ENCODE results near the gene PRKN. TPM values are rescaled to one million over a fixed set of nuclear protein-coding genes. Genes with fewer than 3 reads are reported as not detected.
"Not testable (repeated sequence)": the region's sequence is repeated elsewhere in the genome, so short reads cannot be mapped to it uniquely, and the experiment has no call there.

The PRKN gene
- total RNA-seq, 2 experiments from 2014 or later, result 0.63 TPM; not detected in 1

DNA sequence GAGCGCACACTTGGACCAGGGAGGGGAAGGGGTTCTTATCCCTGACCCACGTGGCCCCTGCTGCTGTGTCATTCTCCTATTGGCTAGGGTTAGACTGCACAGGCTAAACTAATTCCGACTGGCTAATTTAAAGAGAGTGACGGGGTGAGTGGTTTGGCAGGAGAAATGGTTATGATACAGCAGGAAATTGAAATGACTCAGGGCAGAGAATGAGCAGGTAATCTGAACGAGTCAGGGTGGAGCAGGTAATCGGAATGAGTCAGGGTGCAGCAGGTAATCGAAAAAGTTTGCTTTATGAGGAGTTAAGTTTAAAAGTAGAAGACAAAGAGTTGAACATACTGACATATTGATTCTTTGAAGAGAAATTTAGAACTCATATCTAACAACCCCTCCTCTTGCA is 1417.8 kb downstream of the PRKN start:
- H3K9me3 Mint-ChIP-seq (ENCODE audit: insufficient read depth); H3K4me3 Mint-ChIP-seq; ATAC-seq; H3K27ac Mint-ChIP-seq; H3K4me1 Mint-ChIP-seq (ENCODE audit: low read depth); DNase-seq; H3K36me3 Mint-ChIP-seq (ENCODE audit: low read depth); H3K27me3 Mint-ChIP-seq (ENCODE audit: low read depth); CTCF ChIA-PET; POLR2A ChIA-PET: not testable (repeated sequence)

DNA sequence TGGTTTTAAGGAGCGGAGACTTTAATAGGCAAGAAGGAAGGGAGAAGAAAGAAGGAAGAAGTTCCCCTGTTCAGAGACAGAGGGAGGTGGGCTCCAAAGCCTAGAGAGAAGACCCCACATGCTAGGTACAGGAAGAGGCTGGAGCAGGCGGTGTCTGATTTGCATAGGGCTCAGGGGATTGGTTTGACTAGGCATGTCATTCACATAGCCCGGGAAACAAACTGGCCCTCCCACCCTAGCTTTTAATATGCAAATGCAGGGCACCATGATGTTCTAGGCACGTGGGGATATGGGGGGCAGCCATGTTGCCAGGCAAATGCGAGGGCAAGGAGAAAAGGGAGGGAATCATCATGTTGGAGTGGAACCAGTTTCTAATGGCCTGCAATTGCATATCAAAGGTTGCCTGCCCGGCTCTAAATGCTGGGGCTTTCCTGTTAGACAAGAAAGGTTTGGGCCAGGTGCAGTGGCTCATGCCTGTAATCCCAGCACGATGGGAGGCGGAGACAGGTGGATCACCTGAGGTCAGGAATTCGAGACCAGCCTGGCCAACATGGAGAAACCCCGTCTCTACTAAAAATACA is 1419.4 kb downstream of the PRKN start:
- Mint-ChIP-seq H3K4me1 (ENCODE audit: low read depth) (no peaks in the 10 kb centered on the region), H3K36me3 (ENCODE audit: low read depth) (no peaks in the 10 kb centered on the region), H3K27ac (no peak overlapping the region), H3K9me3 (ENCODE audit: insufficient read depth) (no peaks in the 10 kb centered on the region), H3K27me3 (ENCODE audit: low read depth) (no peaks in the 10 kb centered on the region), H3K4me3 (no peak overlapping the region)
- CTCF ChIA-PET, result no interaction called here
- no peak for DNase-seq
- POLR2A ChIA-PET, result no interaction called here
- ATAC-seq, result no peak

DNA sequence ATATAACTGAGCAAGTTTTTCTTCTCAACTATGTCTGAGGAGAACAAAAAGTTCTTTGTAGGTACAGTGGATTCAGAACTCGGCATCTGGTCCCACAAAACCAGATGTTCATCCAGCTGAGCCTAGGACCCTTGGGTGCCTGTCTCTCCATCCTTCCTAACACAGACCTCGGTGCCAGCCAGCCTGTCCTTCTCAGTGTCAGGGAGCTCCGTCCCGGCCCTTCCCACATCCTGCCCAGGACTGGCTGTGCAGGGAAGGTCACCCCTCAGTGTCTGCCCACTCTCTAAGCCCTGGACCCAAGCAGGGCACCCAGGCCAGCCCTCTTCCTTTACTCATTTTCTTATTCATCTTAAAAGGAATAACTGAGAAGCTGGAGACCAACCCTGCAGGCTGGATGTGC is 1421.7 kb downstream of the PRKN start:
- H3K27me3 Mint-ChIP-seq (ENCODE audit: low read depth), result no peaks in the 10 kb centered on the region
- no peaks in the 10 kb centered on the region for H3K4me1 Mint-ChIP-seq (ENCODE audit: low read depth)
- ChIA-PET POLR2A (interaction anchor here (0.6 kb wide), 1 partner anchor 27 kb away, joined by 3 read pairs; no protein-coding TSS in a partner anchor), CTCF (interaction anchor here (0.6 kb wide), 1 partner anchor 11 kb away, joined by 3 read pairs; no protein-coding TSS in a partner anchor)
- H3K9me3 Mint-ChIP-seq (ENCODE audit: insufficient read depth), result no peaks in the 10 kb centered on the region
- H3K27ac Mint-ChIP-seq, result no peak overlapping the region
- no peaks in the 10 kb centered on the region for H3K36me3 Mint-ChIP-seq (ENCODE audit: low read depth)
- ATAC-seq (no peak), DNase-seq (no peak)
- no peak overlapping the region for H3K4me3 Mint-ChIP-seq

DNA sequence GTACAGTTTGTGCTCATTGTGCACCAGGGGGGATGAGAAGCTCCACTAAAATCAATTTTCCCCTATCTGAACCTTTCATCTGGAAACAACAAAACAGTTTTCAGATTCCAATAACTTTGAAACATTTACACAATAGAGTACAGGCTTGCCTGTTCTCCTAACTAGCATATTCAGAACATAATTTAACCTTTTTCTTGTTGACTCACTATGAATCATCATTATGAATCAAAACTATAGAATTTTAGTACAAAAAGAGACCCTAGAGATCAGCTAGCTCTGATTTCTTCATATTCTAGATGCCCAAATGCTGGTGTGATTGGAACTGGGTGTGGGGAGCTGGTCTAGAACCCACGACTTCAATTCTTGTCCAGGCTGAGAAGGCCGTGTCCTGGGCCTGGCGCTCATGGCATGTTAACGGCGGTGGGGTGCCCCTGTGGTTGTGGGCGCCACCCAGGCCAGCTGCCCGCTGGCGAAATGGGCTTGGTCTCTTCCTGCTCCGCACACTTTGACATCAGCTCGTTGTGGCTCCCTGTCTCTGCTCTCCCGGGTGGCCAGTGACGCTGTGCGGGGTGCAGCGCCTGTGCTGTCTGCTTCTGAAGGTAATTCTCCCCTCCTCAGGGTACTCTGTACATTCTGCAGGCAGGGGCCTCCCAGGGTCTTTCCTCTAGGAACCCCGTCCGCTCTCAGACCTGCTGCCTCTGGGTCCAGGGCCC is 1423.8 kb downstream of the PRKN start:
- no peak overlapping the region for H3K27ac Mint-ChIP-seq
- no peaks in the 10 kb centered on the region for H3K9me3 Mint-ChIP-seq (ENCODE audit: insufficient read depth)
- no peaks in the 10 kb centered on the region for H3K36me3 Mint-ChIP-seq (ENCODE audit: low read depth)
- no peaks in the 10 kb centered on the region for H3K4me1 Mint-ChIP-seq (ENCODE audit: low read depth)
- ChIA-PET POLR2A (no interaction called here), CTCF (no interaction called here)
- DNase-seq (no peak), ATAC-seq (no peak)
- H3K4me3 Mint-ChIP-seq, result no peak overlapping the region
- peaks cover 2% of the 10 kb centered on the region for H3K27me3 Mint-ChIP-seq (ENCODE audit: low read depth)

DNA sequence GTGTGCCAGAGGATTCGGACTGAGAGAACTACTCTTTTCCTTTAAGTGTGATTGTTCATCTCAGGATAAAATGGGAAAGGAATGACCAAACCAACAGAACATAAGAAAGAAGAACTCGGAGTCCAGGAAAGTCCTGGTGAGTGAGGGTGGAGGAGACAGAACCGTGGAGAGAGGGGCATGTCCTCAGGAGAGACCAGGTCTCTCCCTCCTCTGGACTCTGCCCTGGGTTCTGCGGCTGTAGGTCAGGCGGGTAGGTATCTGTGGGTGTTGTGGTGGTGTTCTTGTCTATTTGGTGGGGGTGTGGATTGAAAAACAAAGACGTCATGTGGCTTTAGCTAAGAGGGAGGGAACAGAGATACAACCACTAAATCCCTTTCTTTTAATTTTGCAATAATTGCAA is 1424.6 kb downstream of the PRKN start:
- no peaks in the 10 kb centered on the region for H3K9me3 Mint-ChIP-seq (ENCODE audit: insufficient read depth)
- no peak for ATAC-seq
- POLR2A ChIA-PET, result no interaction called here
- CTCF ChIA-PET, result no interaction called here
- no peak for DNase-seq
- no peaks in the 10 kb centered on the region for H3K36me3 Mint-ChIP-seq (ENCODE audit: low read depth)
- H3K4me3 Mint-ChIP-seq, result no peak overlapping the region
- no peaks in the 10 kb centered on the region for H3K4me1 Mint-ChIP-seq (ENCODE audit: low read depth)
- no peak overlapping the region for H3K27ac Mint-ChIP-seq
- H3K27me3 Mint-ChIP-seq (ENCODE audit: low read depth), result peaks cover 2% of the 10 kb centered on the region

DNA sequence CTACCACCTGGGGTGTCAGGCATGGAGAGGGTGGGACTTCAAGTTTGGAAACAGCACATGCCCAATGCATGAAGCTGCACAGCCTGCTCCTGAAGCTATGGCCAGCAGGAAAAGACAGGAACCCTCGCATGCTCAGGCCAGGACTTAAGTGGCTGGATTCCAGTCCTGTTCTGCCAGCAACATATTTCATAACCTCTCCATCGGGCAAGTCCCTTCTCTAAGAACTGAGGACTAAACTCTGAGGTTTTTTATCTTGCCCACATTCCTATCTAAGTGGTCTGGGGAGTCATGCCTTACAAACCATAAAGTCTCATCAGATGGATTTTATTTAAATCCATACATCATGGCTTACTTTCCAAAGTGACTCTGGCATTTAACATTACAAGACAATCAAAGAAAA is 1426.2 kb downstream of the PRKN start:
- Mint-ChIP-seq H3K27me3 (ENCODE audit: low read depth) (peaks cover 3% of the 10 kb centered on the region), H3K9me3 (ENCODE audit: insufficient read depth) (peaks cover 4% of the 10 kb centered on the region), H3K4me1 (ENCODE audit: low read depth) (no peaks in the 10 kb centered on the region), H3K36me3 (ENCODE audit: low read depth) (no peaks in the 10 kb centered on the region), H3K27ac (no peak overlapping the region), H3K4me3 (no peak overlapping the region)
- DNase-seq (no peak), ATAC-seq (no peak)
- ChIA-PET POLR2A (no interaction called here), CTCF (interaction anchor here (0.7 kb wide), 1 partner anchor 16 kb away, joined by 4 read pairs; no protein-coding TSS in a partner anchor)

DNA sequence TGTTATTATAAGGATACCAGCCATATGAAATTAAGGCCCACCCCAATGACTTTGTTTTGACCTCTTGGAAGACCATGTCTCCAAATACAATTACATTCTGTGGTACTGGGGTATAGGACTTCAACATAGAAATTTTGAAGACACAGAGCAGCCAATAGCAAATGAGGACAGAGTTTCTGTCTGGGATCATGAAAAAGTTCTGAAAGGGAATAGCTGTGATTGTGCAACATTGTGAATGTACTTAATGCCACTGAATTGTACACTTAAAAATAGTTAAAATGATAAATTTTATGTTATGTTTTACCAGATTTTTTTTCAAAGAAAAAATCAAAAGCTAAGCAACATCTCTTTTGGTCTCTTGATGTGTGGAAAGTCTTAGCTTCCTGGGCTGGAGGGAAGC is 1426.7 kb downstream of the PRKN start:
- Mint-ChIP-seq H3K27me3 (ENCODE audit: low read depth) (peaks cover 4% of the 10 kb centered on the region), H3K9me3 (ENCODE audit: insufficient read depth) (peaks cover 7% of the 10 kb centered on the region), H3K4me1 (ENCODE audit: low read depth) (no peaks in the 10 kb centered on the region), H3K4me3 (no peak overlapping the region), H3K36me3 (ENCODE audit: low read depth) (no peaks in the 10 kb centered on the region), H3K27ac (no peak overlapping the region)
- CTCF ChIA-PET, result interaction anchor here (0.7 kb wide), 1 partner anchor 16 kb away, joined by 4 read pairs; no protein-coding TSS in a partner anchor
- POLR2A ChIA-PET, result no interaction called here
- no peak for DNase-seq
- no peak for ATAC-seq

DNA sequence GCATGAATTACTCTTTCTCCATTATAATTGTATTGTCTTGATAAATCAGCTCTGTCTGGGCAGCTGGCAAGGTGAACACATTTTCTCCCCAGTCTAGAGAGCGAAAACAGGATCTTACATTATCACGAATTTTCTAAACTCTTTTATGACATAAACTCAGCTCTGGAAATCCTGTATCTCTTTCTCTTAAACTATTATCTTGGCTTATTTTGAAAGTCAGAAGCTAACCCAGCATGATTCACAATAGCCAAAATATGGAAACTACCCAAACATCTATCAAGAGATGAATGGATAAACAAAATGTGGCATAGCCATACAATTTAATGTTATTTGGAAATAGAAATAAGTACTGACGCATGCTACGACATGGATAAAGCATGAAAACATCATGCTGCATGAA is 1427.8 kb downstream of the PRKN start:
- Mint-ChIP-seq H3K27me3 (ENCODE audit: low read depth) (peaks cover 4% of the 10 kb centered on the region), H3K4me1 (ENCODE audit: low read depth) (no peaks in the 10 kb centered on the region), H3K9me3 (ENCODE audit: insufficient read depth) (peaks cover 10% of the 10 kb centered on the region), H3K36me3 (ENCODE audit: low read depth) (no peaks in the 10 kb centered on the region), H3K27ac (no peak overlapping the region), H3K4me3 (no peak overlapping the region)
- POLR2A ChIA-PET, result no interaction called here
- DNase-seq (no peak), ATAC-seq (no peak)
- CTCF ChIA-PET, result no interaction called here

Other genes with a start within 250 kb of the PRKN start
- gene PACRG, start 208 bp upstream of the PRKN start, total RNA-seq, result under 1 TPM in 1 of 2 experiments, not detected in 1; 0.78 TPM

Measured in activated CD8-positive, alpha-beta T cell treated with anti-CD3 and anti-CD28 coated beads, Interleukin-2, amount 10 ng/mL, durations not matched to agents 7 days and 5 days (primary cell).